ENCODE measurements around the gene ARL4C. TPM values are rescaled to one million over a fixed set of nuclear protein-coding genes. Genes with fewer than 3 reads are reported as not detected.

The ARL4C gene
- total and polyA plus RNA-seq, 2 experiments from 2014 or later: 15.9 to 30.0 TPM

DNA sequence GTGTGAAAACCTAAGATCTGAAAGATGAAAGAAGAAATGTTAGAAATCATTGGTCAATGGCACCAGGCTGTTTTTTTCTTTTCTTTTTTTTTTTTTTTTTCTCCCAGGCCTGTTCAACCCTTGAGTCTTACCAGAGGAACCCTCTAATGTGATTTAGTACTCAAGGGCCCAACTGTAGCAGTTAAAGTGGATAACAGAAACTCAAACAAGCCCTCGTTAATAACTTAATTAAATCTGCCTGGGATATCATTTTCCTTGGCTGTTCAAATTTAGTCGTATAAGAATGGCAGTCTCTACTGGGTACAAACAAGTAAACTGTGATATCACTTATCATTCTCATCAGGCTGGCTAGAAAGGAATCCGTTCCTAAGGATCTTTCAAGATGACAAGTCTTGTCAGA, 16.5 kb downstream of the ARL4C start:
- Histone ChIP-seq H3K27ac (no peak overlapping the region), H3K9me2 (replicated peaks; ENCODE audit: insufficient read depth) (no peaks in the 10 kb centered on the region), H3K4me3 (no peak overlapping the region), H3K27me3 (no peaks in the 10 kb centered on the region), H3K9me3 (ENCODE audit: low read depth) (no peaks in the 10 kb centered on the region), H3K79me2 (no peaks in the 10 kb centered on the region), H2AFZ (no peak overlapping the region), H3K4me1 (ENCODE audit: insufficient read depth) (no peaks in the 10 kb centered on the region), H4K20me1 (ENCODE audit: insufficient read depth, poor library complexity, severe bottlenecking) (no peaks in the 10 kb centered on the region), H3K4me2 (no peak overlapping the region), H3K36me3 (replicated peaks; ENCODE audit: insufficient read depth, low read depth) (no peaks in the 10 kb centered on the region)
- no peak for DNase-seq (ENCODE audit: low spot score)
- TF ChIP-seq EZH2 (IDR thresholded peaks at IDR 0.05; ENCODE audit: borderline replicate concordance) (no peak), EZH2phosphoT487 (IDR thresholded peaks at IDR 0.05; ENCODE audit: low read depth, severe bottlenecking, unreplicated experiment) (no peak), CTCF (IDR thresholded peaks at IDR 0.05; ENCODE audit: poor library complexity) (no peak)
- WGBS (ENCODE audit: low lambda C conversion rate, missing lambda C conversion rate): 74% methylated on average over 3 of the region's 3 CpGs

- no peak overlapping the region for H3K4me3 ChIP-seq
- WGBS (ENCODE audit: low lambda C conversion rate, missing lambda C conversion rate): 97% methylated on average over 9 of the region's 9 CpGs
- H3K27me3 ChIP-seq: no peaks in the 10 kb centered on the region
- no peak overlapping the region for H3K27ac ChIP-seq
- no peak overlapping the region for H2AFZ ChIP-seq
- H4K20me1 ChIP-seq (ENCODE audit: insufficient read depth, poor library complexity, severe bottlenecking): no peaks in the 10 kb centered on the region
- H3K4me2 ChIP-seq: no peak overlapping the region
- TF ChIP-seq EZH2phosphoT487 (IDR thresholded peaks at IDR 0.05; ENCODE audit: low read depth, severe bottlenecking, unreplicated experiment): no peak
- TF ChIP-seq CTCF (IDR thresholded peaks at IDR 0.05; ENCODE audit: poor library complexity): no peak
- no peak for TF ChIP-seq EZH2 (IDR thresholded peaks at IDR 0.05; ENCODE audit: borderline replicate concordance)
- H3K9me2 ChIP-seq (replicated peaks; ENCODE audit: insufficient read depth): no peaks in the 10 kb centered on the region
- H3K9me3 ChIP-seq (ENCODE audit: low read depth): no peaks in the 10 kb centered on the region
- H3K4me1 ChIP-seq (ENCODE audit: insufficient read depth): no peaks in the 10 kb centered on the region
- no peaks in the 10 kb centered on the region for H3K36me3 ChIP-seq (replicated peaks; ENCODE audit: insufficient read depth, low read depth)
- H3K79me2 ChIP-seq: no peaks in the 10 kb centered on the region
- DNase-seq (ENCODE audit: low spot score): no peak
Observed at GRCh38 chr2:234479465-234479864, 17.4 kb downstream of the ARL4C start.

DNA sequence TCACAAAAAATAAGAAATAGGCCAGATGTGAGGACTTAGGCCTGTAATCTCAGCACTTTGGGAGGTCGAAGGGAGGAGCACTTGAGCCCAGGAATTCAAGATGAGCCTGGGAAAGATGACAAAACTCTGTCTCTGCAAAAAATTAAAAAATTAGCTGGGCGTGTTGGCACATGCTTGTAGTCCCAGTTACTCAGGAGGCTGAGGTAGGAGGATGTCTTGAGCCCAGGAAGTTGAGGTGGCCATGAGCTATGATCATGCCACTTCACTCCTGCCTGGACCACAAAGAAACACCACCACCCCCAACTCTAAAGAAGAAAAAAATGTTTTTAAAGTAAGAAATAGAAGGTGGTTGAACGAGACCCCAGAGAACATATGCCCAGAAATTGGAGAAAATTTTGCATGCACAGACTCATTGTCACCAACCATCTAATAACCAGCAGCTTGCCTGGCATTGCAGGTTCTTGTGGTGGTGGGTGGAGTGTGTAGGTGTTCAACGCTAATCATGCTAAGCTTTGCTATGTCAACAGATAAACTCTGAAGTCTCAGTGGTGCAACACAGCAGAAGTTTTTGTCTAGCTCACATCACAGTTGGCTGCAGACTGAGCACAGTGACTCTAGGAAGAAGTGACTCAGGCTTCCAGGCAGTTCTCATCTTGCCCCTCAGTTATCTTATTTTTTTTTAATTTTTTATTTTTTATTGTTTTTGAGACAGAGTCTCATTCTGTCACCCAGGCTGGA, 18.6 kb downstream of the ARL4C start:
- Histone ChIP-seq H3K27ac (no peak overlapping the region), H3K4me1 (ENCODE audit: insufficient read depth) (no peaks in the 10 kb centered on the region), H3K4me3 (no peak overlapping the region), H2AFZ (no peak overlapping the region), H3K4me2 (no peak overlapping the region), H4K20me1 (ENCODE audit: insufficient read depth, poor library complexity, severe bottlenecking) (no peaks in the 10 kb centered on the region), H3K9me3 (ENCODE audit: low read depth) (no peaks in the 10 kb centered on the region), H3K9me2 (replicated peaks; ENCODE audit: insufficient read depth) (no peaks in the 10 kb centered on the region), H3K36me3 (replicated peaks; ENCODE audit: insufficient read depth, low read depth) (no peaks in the 10 kb centered on the region), H3K27me3 (no peaks in the 10 kb centered on the region), H3K79me2 (no peaks in the 10 kb centered on the region)
- whole genome bisulfite sequencing (ENCODE audit: low lambda C conversion rate, missing lambda C conversion rate): 66% methylated on average over 4 of the region's 4 CpGs
- peak; percentile 28 for DNase-seq (ENCODE audit: low spot score)
- TF ChIP-seq EZH2 (IDR thresholded peaks at IDR 0.05; ENCODE audit: borderline replicate concordance): no peak
- no peak for TF ChIP-seq CTCF (IDR thresholded peaks at IDR 0.05; ENCODE audit: poor library complexity)
- TF ChIP-seq EZH2phosphoT487 (IDR thresholded peaks at IDR 0.05; ENCODE audit: low read depth, severe bottlenecking, unreplicated experiment): no peak

All from hepatocyte (in vitro differentiated cells).